IMR-90 (cell line): ENCODE results near the gene COX8C. TPM values are rescaled to one million over a fixed set of nuclear protein-coding genes. Genes with fewer than 3 reads are reported as not detected.

Experiments
- ATAC-seq: fragments of 200-7000 bp; cut with Tn5 transposase; 2 replicates; pipeline ENCODE4 v1.9.1; 2020; ENCODE audit warnings: low read depth, mild to moderate bottlenecking, moderate library complexity
- BruUV-seq: library from RNA; stranded (reverse); fragments of 400-500 nt; replicated peaks from 2 replicates; lab custom pipeline; 2021; lab: Mats Ljungman, UMichigan
- CTCF ChIA-PET: fragments of 300-600 bp; formaldehyde crosslinking; extraction: SDS; loops from one replicate; lab custom pipeline; 2021; ENCODE audit warnings: antibody characterized with exemption; lab: Yijun Ruan, JAX
- POLR2A ChIA-PET: fragments of 300-600 bp; sonication (Branson Sonifier 250); formaldehyde crosslinking; loops from one replicate; lab custom pipeline; 2022; ENCODE audit warnings: antibody characterized with exemption; ENCODE audit not compliant: unreplicated experiment; lab: Charles Lee
- DNase-seq: peaks from one replicate; pipeline ENCODE4 v3.0.0; 2013
- H2AFZ ChIP-seq: replicated peaks from 2 replicates; pipeline ENCODE3; 2013; ENCODE audit warnings: low read length, mild to moderate bottlenecking; ENCODE audit not compliant: poor library complexity
- H2AK5ac ChIP-seq: 2 replicates; pipeline ENCODE4 v1.6.1; 2013; ENCODE audit warnings: low read depth, low read length, inconsistent platforms
- H2AK9ac ChIP-seq: replicated peaks from 2 replicates; pipeline ENCODE3; 2013; ENCODE audit warnings: mild to moderate bottlenecking, low read depth, low read length, moderate library complexity; ENCODE audit not compliant: poor library complexity
- H2BK120ac ChIP-seq: 2 replicates; pipeline ENCODE4 v1.6.1; 2013; ENCODE audit warnings: low read depth, low read length, inconsistent platforms
- H2BK15ac ChIP-seq: 3 replicates; pipeline ENCODE4 v1.6.1; 2013; ENCODE audit warnings: low read depth, low read length, inconsistent platforms
- H2BK20ac ChIP-seq: 2 replicates; pipeline ENCODE4 v1.6.1; 2013; ENCODE audit warnings: low read depth, mild to moderate bottlenecking, inconsistent platforms, low read length, moderate library complexity
- H2BK5ac ChIP-seq: 2 replicates; pipeline ENCODE4 v1.6.1; 2013; ENCODE audit warnings: mild to moderate bottlenecking, low read depth, low read length, inconsistent platforms; ENCODE audit not compliant: poor library complexity, severe bottlenecking
- H3K14ac ChIP-seq: replicated peaks from 2 replicates; pipeline ENCODE4 v1.6.1; 2013; ENCODE audit warnings: low read depth, low read length, inconsistent platforms
- H3K18ac ChIP-seq: 2 replicates; pipeline ENCODE4 v1.6.1; 2013; ENCODE audit warnings: low read depth, low read length, control low read depth
- H3K23ac ChIP-seq: 2 replicates; pipeline ENCODE4 v1.6.1; 2013; ENCODE audit warnings: low read depth, low read length, inconsistent platforms
- H3K27ac ChIP-seq: 2 replicates; pipeline ENCODE4 v1.5.1; 2013; ENCODE audit warnings: mild to moderate bottlenecking, control low read depth, low read length; ENCODE audit not compliant: insufficient read depth
- H3K27me3 ChIP-seq: 2 replicates; pipeline ENCODE4 v1.6.1; 2013; ENCODE audit warnings: low read length; ENCODE audit not compliant: control insufficient read depth, insufficient read depth
- H3K36me3 ChIP-seq: 2 replicates; pipeline ENCODE4 v1.6.1; 2013; ENCODE audit warnings: low read length, mixed read lengths; ENCODE audit not compliant: control insufficient read depth, insufficient read depth
- H3K4ac ChIP-seq: 2 replicates; pipeline ENCODE4 v1.6.1; 2013; ENCODE audit warnings: low read depth, low read length, inconsistent platforms
- H3K4me1 ChIP-seq: 2 replicates; pipeline ENCODE4 v1.6.1; 2013; ENCODE audit warnings: low read length, mixed read lengths; ENCODE audit not compliant: control insufficient read depth, insufficient read depth
- H3K4me2 ChIP-seq: 2 replicates; pipeline ENCODE4 v1.6.1; 2013; ENCODE audit warnings: low read depth, mild to moderate bottlenecking, control low read depth, low read length, moderate library complexity
- H3K4me3 ChIP-seq: 2 replicates; pipeline ENCODE4 v1.5.1; 2013; ENCODE audit warnings: low read depth, mild to moderate bottlenecking, control low read depth, low read length, moderate library complexity; ENCODE audit not compliant: insufficient read depth
- H3K56ac ChIP-seq: 2 replicates; pipeline ENCODE4 v1.6.1; 2013; ENCODE audit warnings: low read length, inconsistent platforms; ENCODE audit not compliant: insufficient read depth; ENCODE audit errors: extremely low read depth
- H3K79me1 ChIP-seq, 2 experiments: 2 replicates each; pipeline ENCODE4 v1.6.1; 2013; ENCODE audit warnings: low read length in 2 of 2, inconsistent platforms in 1 of 2, low read depth in 1 of 2
- H3K9ac ChIP-seq: 2 replicates; pipeline ENCODE4 v1.6.1; 2013; ENCODE audit warnings: low read depth, low read length, control low read depth
- H3K9me1 ChIP-seq: 2 replicates; pipeline ENCODE4 v1.6.1; 2013; ENCODE audit warnings: low read length, inconsistent platforms; ENCODE audit not compliant: insufficient read depth
- H3K9me3 ChIP-seq: 2 replicates; pipeline ENCODE4 v1.6.1; 2013; ENCODE audit warnings: low read length; ENCODE audit not compliant: control insufficient read depth, insufficient read depth
- H4K20me1 ChIP-seq: 2 replicates; pipeline ENCODE4 v1.6.1; 2013; ENCODE audit warnings: low read length, inconsistent platforms; ENCODE audit not compliant: insufficient read depth
- H4K5ac ChIP-seq: 2 replicates; pipeline ENCODE4 v1.6.1; 2013; ENCODE audit warnings: mild to moderate bottlenecking, low read depth, low read length, control low read depth
- H4K8ac ChIP-seq, 2 experiments: 2 replicates each; pipeline ENCODE4 v1.6.1; 2013; ENCODE audit warnings: low read depth in 2 of 2, low read length in 2 of 2, control low read depth in 1 of 2, inconsistent platforms in 1 of 2
- H4K91ac ChIP-seq: 2 replicates; pipeline ENCODE4 v1.6.1; 2013; ENCODE audit warnings: low read depth, low read length, inconsistent platforms; ENCODE audit not compliant: insufficient read depth
- BHLHE40 ChIP-seq: fragments of 150-350 bp; IDR thresholded peaks from 2 replicates; pipeline ENCODE4 v1.6.1; 2016; ENCODE audit warnings: mild to moderate bottlenecking, low read depth, low read length
- CEBPB ChIP-seq: IDR thresholded peaks from 2 replicates; pipeline ENCODE4 v1.6.1; 2012; ENCODE audit warnings: low read depth, low read length, improper control_type of control experiment
- CHD1 ChIP-seq: IDR thresholded peaks from 2 replicates; pipeline ENCODE4 v1.6.1; 2012; ENCODE audit warnings: low read depth, low read length, improper control_type of control experiment
- FOS ChIP-seq: fragments of 150-350 bp; IDR thresholded peaks from 2 replicates; pipeline ENCODE4 v1.6.1; 2016; ENCODE audit warnings: low read depth, low read length
- MAFK ChIP-seq: IDR thresholded peaks from 2 replicates; pipeline ENCODE4 v1.6.1; 2012; ENCODE audit warnings: low read depth, low read length, improper control_type of control experiment
- MAZ ChIP-seq: IDR thresholded peaks from 2 replicates; pipeline ENCODE4 v1.6.1; 2012; ENCODE audit warnings: low read depth, mild to moderate bottlenecking, low read length, improper control_type of control experiment, moderate library complexity, borderline replicate concordance
- MXI1 ChIP-seq: IDR thresholded peaks from 2 replicates; pipeline ENCODE4 v1.6.1; 2012; ENCODE audit warnings: low read depth, mild to moderate bottlenecking, low read length, moderate library complexity, borderline replicate concordance
- RFX5 ChIP-seq: IDR thresholded peaks from 2 replicates; pipeline ENCODE4 v1.8.0; 2012; ENCODE audit warnings: low read depth, mild to moderate bottlenecking, low read length, moderate library complexity
- WGBS, 2 experiments: methylation state at CpG; one replicate each; pipeline versions ENCODE4 v1.1.5 to v1.1.7; 2013; ENCODE audit warnings: missing lambda C conversion rate in 2 of 2; ENCODE audit not compliant: insufficient read length in 1 of 2; ENCODE audit errors: extremely low coverage in 2 of 2; 5-methylcytosine and 5-hydroxymethylcytosine counted together
- dilution Hi-C: fragments of 300-500 bp; cut with HindIII; formaldehyde crosslinking; loops from one replicate; pipeline ENCODE4 v1.14.3; 2018; ENCODE audit warnings: low sequenced_read_pairs; ENCODE audit not compliant: unreplicated experiment
- in situ Hi-C: fragments of 300-500 bp; cut with MboI; formaldehyde crosslinking; loops from 3 replicates; pipeline ENCODE4 v1.14.3; 2019; ENCODE audit warnings: low sequenced_read_pairs, inconsistent platforms, mixed read lengths
- intact Hi-C: fragments of 100-400 bp; cut with micrococcal nuclease; formaldehyde crosslinking; loops from 2 replicates; pipeline ENCODE4 v1.10.0; 2022
- polyA plus RNA-seq, 3 experiments: library from polyadenylated mRNA; depleted of rRNA; stranded (reverse); fragments of >200 nt; gene quantifications; 2 replicates each; pipeline ENCODE4 v1.2.3, GENCODE V29; 2012; ENCODE audit warnings: low replicate concordance in 1 of 3
- total RNA-seq: library from RNA; depleted of rRNA; stranded (reverse); fragments of >200 nt; gene quantifications from 2 replicates; pipeline ENCODE4 v1.2.3, GENCODE V29; 2012
- TF ChIP-seq, protein P1 (sequence below): fragments of 150-350 bp; IDR thresholded peaks from 2 replicates; pipeline ENCODE4 v1.6.1; 2016; ENCODE audit warnings: low read depth, mild to moderate bottlenecking, low read length, moderate library complexity, borderline replicate concordance

Gene COX8C
- total and polyA plus RNA-seq, 2 of the 4 experiments (the other 2 are of a cell fraction): not detected

DNA sequence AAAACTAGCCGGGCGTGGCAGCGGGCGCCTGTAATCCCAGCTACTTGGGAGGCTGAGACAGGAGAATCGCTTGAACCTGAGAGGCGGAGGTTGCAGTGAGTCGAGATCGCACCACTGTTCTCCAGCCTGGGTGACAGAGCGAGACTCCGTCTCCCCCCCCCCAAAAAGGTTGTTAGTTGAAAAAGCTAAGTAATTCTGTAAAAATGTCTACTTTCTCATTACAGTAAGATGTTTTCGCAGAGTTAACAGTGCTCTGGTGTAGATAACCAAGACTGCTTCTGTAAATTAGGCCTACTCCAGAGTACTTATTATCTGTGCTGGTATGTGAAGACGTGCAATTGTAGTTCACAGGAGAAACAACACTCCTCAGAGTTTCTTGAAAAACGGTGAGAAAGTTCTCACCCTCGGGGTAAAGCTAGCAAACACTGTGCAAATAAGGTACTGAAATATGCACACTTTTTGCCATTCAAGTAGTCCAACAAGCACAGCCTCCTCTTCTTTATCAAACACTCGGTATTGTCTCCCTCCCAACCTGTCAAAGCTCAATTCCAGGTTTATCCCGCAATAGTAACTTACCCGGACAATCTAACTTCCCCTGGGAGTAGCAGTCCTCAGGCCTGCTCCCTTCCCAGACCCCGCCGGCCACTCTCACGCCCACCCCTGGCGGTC lies 15.1 kb upstream of the COX8C start:
- DNase-seq (no peak), ATAC-seq (no peak)
- ChIA-PET CTCF (interaction anchor here (1.2 kb wide), 1 partner anchor 56 kb away, joined by 5 read pairs; no protein-coding TSS in a partner anchor), POLR2A (no interaction called here)
- Histone ChIP-seq H3K9me3 (no peaks in the 10 kb centered on the region), H4K5ac (no peak overlapping the region; the same call in 1 of the 2 replicates), H3K27me3 (no peaks in the 10 kb centered on the region), H4K8ac (peak overlapping the region; percentile 5 to 45; a peak in 1 of 4 replicates), H3K4me1 (no peaks in the 10 kb centered on the region), H3K27ac (peak overlapping the region; percentile 94), H2BK120ac (no peak overlapping the region), H2BK5ac (peak overlapping the region; percentile 92), H3K9me1 (no peaks in the 10 kb centered on the region), H3K4me3 (peak overlapping the region; percentile 55), H3K23ac (peak overlapping the region; percentile 61; the same call in 1 of the 2 replicates), H3K4ac (peak overlapping the region; percentile 4), H2BK20ac (no peak overlapping the region), H3K36me3 (no peaks in the 10 kb centered on the region), H2BK15ac (no peak overlapping the region), H3K79me1 (peaks cover 0 to 38% of the 10 kb centered on the region in 2 experiments; a peak in 2 of 4 replicates), H3K18ac (no peak overlapping the region), H4K91ac (no peak overlapping the region), H3K14ac (peak overlapping the region; percentile 50), H4K20me1 (peaks cover 30% of the 10 kb centered on the region), H3K4me2 (peak overlapping the region; percentile 99), H2AK5ac (no peak overlapping the region), H3K9ac (peak overlapping the region; percentile 94), H2AK9ac (peak overlapping the region; percentile 5), H3K56ac (peak overlapping the region; percentile 81), H2AFZ (peak overlapping the region; percentile 96)
- dilution Hi-C loops (no loop called here), intact Hi-C loops (loop anchor here (1.0 to 5.0 kb wide), 3 partner anchors 92 to 750 kb away; partner anchors contain the start of genes DDX24 and IFI27L1), in situ Hi-C loops (no loop called here)
- TF ChIP-seq BHLHE40: no peak
- TF ChIP-seq FOS: no peak
- TF ChIP-seq, protein P1, sequence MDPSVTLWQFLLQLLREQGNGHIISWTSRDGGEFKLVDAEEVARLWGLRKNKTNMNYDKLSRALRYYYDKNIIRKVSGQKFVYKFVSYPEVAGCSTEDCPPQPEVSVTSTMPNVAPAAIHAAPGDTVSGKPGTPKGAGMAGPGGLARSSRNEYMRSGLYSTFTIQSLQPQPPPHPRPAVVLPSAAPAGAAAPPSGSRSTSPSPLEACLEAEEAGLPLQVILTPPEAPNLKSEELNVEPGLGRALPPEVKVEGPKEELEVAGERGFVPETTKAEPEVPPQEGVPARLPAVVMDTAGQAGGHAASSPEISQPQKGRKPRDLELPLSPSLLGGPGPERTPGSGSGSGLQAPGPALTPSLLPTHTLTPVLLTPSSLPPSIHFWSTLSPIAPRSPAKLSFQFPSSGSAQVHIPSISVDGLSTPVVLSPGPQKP: no peak
- no peak for TF ChIP-seq MAFK
- no peak for TF ChIP-seq MAZ
- TF ChIP-seq RFX5: no peak
- no peak for TF ChIP-seq MXI1
- TF ChIP-seq CEBPB: no peak
- no peak for TF ChIP-seq CHD1
- WGBS, 2 experiments: 10% methylated on average over 1 of the region's 21 CpGs; no CpG with 5 or more reads in 1 of the 2 experiments
- BruUV-seq: no TSS peak
